ELR (cell line): ENCODE data around the gene SYPL2.
A peak's percentile ranks its signal among the peaks of the same experiment; 100 is the strongest.
"Not testable (repeated sequence)": the region's sequence is repeated elsewhere in the genome, so short reads cannot be mapped to it uniquely, and the experiment has no call there.

Experiments
- DNase-seq: peaks from one replicate; pipeline ENCODE4 v3.0.0-alpha.2; 2015; ENCODE audit warnings: low read depth

SYPL2 gene

GRCh38 chr1:109466452-109467300 is at the start of gene SYPL2:
Gene SYPL2, plus strand, starts transcription at chr1:109466546. Its CDS starts 298 bp downstream, at chr1:109466844.
- peak; percentile 28 for DNase-seq

- DNase-seq = no peak
Observed at GRCh38 chr1:109423498-109423897, 42.8 kb upstream of the SYPL2 start.

- DNase-seq = peak; percentile 86
Observed at GRCh38 chr1:109425391-109426280, 40.7 kb upstream of the SYPL2 start.

- DNase-seq = peak; percentile 100
Observed at GRCh38 chr1:109426281-109427170, 39.8 kb upstream of the SYPL2 start, which contains the start of gene PSMA5. Gene PSMA5, minus strand, starts transcription at chr1:109426448. Its CDS starts 118 bp downstream, at chr1:109426330.

- DNase-seq = peak; percentile 24
Observed at GRCh38 chr1:109427171-109427467, 39.2 kb upstream of the SYPL2 start.

- no peak for DNase-seq
Observed at GRCh38 chr1:109432336-109432735, 34.0 kb upstream of the SYPL2 start.

GRCh38 chr1:109433322-109433721 is 33.0 kb upstream of the SYPL2 start:
- DNase-seq = no peak

- DNase-seq = no peak
Observed at GRCh38 chr1:109434484-109434883, 31.9 kb upstream of the SYPL2 start.

- DNase-seq = peak; percentile 93
Observed at GRCh38 chr1:109438798-109439297, 27.5 kb upstream of the SYPL2 start.

- DNase-seq = no peak
Observed at GRCh38 chr1:109441069-109441468, 25.3 kb upstream of the SYPL2 start.

- no peak for DNase-seq
Observed at GRCh38 chr1:109443476-109443875, 22.9 kb upstream of the SYPL2 start.

- DNase-seq = no peak
Observed at GRCh38 chr1:109444346-109444745, 22.0 kb upstream of the SYPL2 start.

- DNase-seq = not testable (repeated sequence)
Observed at GRCh38 chr1:109445949-109446695, 20.2 kb upstream of the SYPL2 start.

GRCh38 chr1:109447524-109447923 is 18.8 kb upstream of the SYPL2 start:
- no peak for DNase-seq

GRCh38 chr1:109454497-109455133 is 11.7 kb upstream of the SYPL2 start:
- no peak for DNase-seq

GRCh38 chr1:109457819-109458218 is 8.5 kb upstream of the SYPL2 start:
- no peak for DNase-seq

GRCh38 chr1:109466125-109466451 is 258 bp upstream of the SYPL2 start:
- no peak for DNase-seq

- DNase-seq = no peak
Observed at GRCh38 chr1:109467301-109467777, 993 bp downstream of the SYPL2 start.

GRCh38 chr1:109468061-109468460 is 1.7 kb downstream of the SYPL2 start:
- DNase-seq = no peak

GRCh38 chr1:109468903-109469302 is 2.6 kb downstream of the SYPL2 start:
- no peak for DNase-seq
